B cell (primary cell): ENCODE results near the gene THSD4. TPM values are rescaled to one million over a fixed set of nuclear protein-coding genes. Genes with fewer than 3 reads are reported as not detected.

ENCODE experiments used
- ATAC-seq: fragments of 200-7000 bp; cut with Tn5 transposase; one replicate; pipeline ENCODE4 v1.10.0; 2021; ENCODE audit warnings: low read depth, mild to moderate bottlenecking, moderate number of reproducible peaks, moderate library complexity
- CTCF ChIA-PET: fragments of 350-600 bp; sonication (Branson Sonifier 250); formaldehyde crosslinking; loops from one replicate; lab custom pipeline; 2021; ENCODE audit warnings: antibody characterized with exemption, inconsistent platforms; lab: Charles Lee
- POLR2A ChIA-PET: fragments of 350-600 bp; sonication (Branson Sonifier 250); formaldehyde crosslinking; loops from one replicate; lab custom pipeline; 2021; ENCODE audit warnings: antibody characterized with exemption; lab: Charles Lee
- DNase-seq: peaks from one replicate; pipeline ENCODE4 v3.0.0; 2013
- H2AFZ ChIP-seq: 2 replicates; pipeline ENCODE4 v1.6.1; 2012; ENCODE audit warnings: mild to moderate bottlenecking, low read depth, low read length; ENCODE audit not compliant: insufficient read depth, poor library complexity, severe bottlenecking
- H3K27ac ChIP-seq, 2 donors: 1 replicate in 1 of 2; 2 replicates in 1 of 2; pipeline ENCODE4 v1.5.1; 2012 to 2013; ENCODE audit warnings: low read length in 2 of 2, mild to moderate bottlenecking in 2 of 2, moderate library complexity in 1 of 2
- H3K27me3 ChIP-seq, 4 experiments: fragments of 200-600 bp in 1 of 4; sonication (generic) in 1 of 4; replicated peaks in 1 of 4; 1 replicate in 2 of 4; 2 replicates in 2 of 4; pipeline versions ENCODE4 v1.6.1 to v1.7.0; 2013 to 2016; ENCODE audit warnings: low read length in 3 of 4, mild to moderate bottlenecking in 2 of 4, mixed read lengths in 1 of 4, moderate library complexity in 1 of 4; ENCODE audit not compliant: insufficient read depth in 4 of 4, control insufficient read depth in 3 of 4; ENCODE audit errors: control extremely low read depth in 1 of 4
- H3K36me3 ChIP-seq, 2 experiments: replicated peaks in 1 of 2; 1 replicate in 1 of 2; 2 replicates in 1 of 2; pipeline versions ENCODE4 v1.6.1 to v1.7.1; 2013; ENCODE audit warnings: low read length in 1 of 2; ENCODE audit not compliant: insufficient read depth in 2 of 2, control insufficient read depth in 1 of 2; ENCODE audit errors: control extremely low read depth in 1 of 2, extremely low read depth in 1 of 2
- H3K4me1 ChIP-seq, 2 donors: fragments of 200-600 bp in 1 of 2; sonication (generic) in 1 of 2; 1 replicate in 1 of 2; 2 replicates in 1 of 2; pipeline versions ENCODE4 v1.5.1 to v1.6.1; 2013 to 2017; ENCODE audit warnings: low read length in 2 of 2; ENCODE audit not compliant: control insufficient read depth in 2 of 2, insufficient read depth in 2 of 2
- H3K4me2 ChIP-seq: replicated peaks from 2 replicates; pipeline ENCODE3; 2012; ENCODE audit warnings: mild to moderate bottlenecking, low read depth, low read length; ENCODE audit not compliant: poor library complexity, severe bottlenecking
- H3K4me3 ChIP-seq, 5 experiments: fragments of 200-600 bp in 1 of 5; sonication (generic) in 1 of 5; 1 replicate in 3 of 5; 2 replicates in 2 of 5; pipeline versions ENCODE4 v1.5.1 to v1.7.0; 2011 to 2016; ENCODE audit warnings: low read length in 4 of 5, mild to moderate bottlenecking in 4 of 5, low read depth in 2 of 5, control low read depth in 1 of 5, moderate library complexity in 1 of 5; ENCODE audit not compliant: insufficient read depth in 1 of 5; ENCODE audit errors: control extremely low read depth in 1 of 5, extremely low read depth in 1 of 5
- H3K79me2 ChIP-seq: fragments of 200-600 bp; sonication (generic); one replicate; pipeline ENCODE4 v1.6.0; 2016; ENCODE audit warnings: low read length; ENCODE audit not compliant: control insufficient read depth, insufficient read depth
- H3K9ac ChIP-seq: fragments of 200-600 bp; sonication (generic); 2 replicates; pipeline ENCODE4 v1.6.1; 2017; ENCODE audit warnings: mild to moderate bottlenecking, low read length, moderate library complexity
- H3K9me3 ChIP-seq, 3 donors: one replicate each; pipeline versions ENCODE4 v1.6.1 to v1.7.1; 2013; ENCODE audit warnings: low read length in 2 of 3; ENCODE audit not compliant: control insufficient read depth in 2 of 3, insufficient read depth in 1 of 3; ENCODE audit errors: control extremely low read depth in 1 of 3
- H4K20me1 ChIP-seq: 2 replicates; pipeline ENCODE4 v1.6.0; 2012; ENCODE audit warnings: mild to moderate bottlenecking, low read length; ENCODE audit not compliant: insufficient read depth, control insufficient read depth, poor library complexity, severe bottlenecking
- H3K27ac Mint-ChIP-seq: one replicate; pipeline ENCODE4 v1.8.0; 2021; ENCODE audit warnings: mixed read lengths
- H3K27me3 Mint-ChIP-seq: one replicate; pipeline ENCODE4 v1.8.0; 2021; ENCODE audit warnings: mixed read lengths
- H3K4me1 Mint-ChIP-seq: one replicate; pipeline ENCODE4 v1.8.0; 2021; ENCODE audit warnings: mixed read lengths
- H3K4me3 Mint-ChIP-seq: one replicate; pipeline ENCODE4 v1.8.0; 2021; ENCODE audit warnings: mixed read lengths
- H3K9me3 Mint-ChIP-seq: one replicate; pipeline ENCODE4 v1.8.0; 2022; ENCODE audit warnings: mixed read lengths; ENCODE audit not compliant: insufficient read depth
- EZH2 ChIP-seq: IDR thresholded peaks from 2 replicates; pipeline ENCODE4 v1.6.1; 2012; ENCODE audit warnings: borderline replicate concordance, low read depth, mild to moderate bottlenecking, moderate library complexity, low read length; ENCODE audit not compliant: insufficient read depth, poor library complexity, severe bottlenecking
- WGBS: methylation state at CpG from one replicate; pipeline ENCODE4 v1.1.5; 2013; ENCODE audit warnings: missing lambda C conversion rate; ENCODE audit not compliant: insufficient coverage; 5-methylcytosine and 5-hydroxymethylcytosine counted together
- intact Hi-C: fragments of 100-400 bp; cut with micrococcal nuclease; formaldehyde crosslinking; loops from one replicate; pipeline ENCODE4 v1.10.0; 2022
- polyA plus RNA-seq: library from polyadenylated mRNA; depleted of rRNA; stranded (reverse); fragments of >200 nt; gene quantifications from 2 replicates; pipeline ENCODE4 v1.2.3, GENCODE V29; 2012
- total RNA-seq, 2 donors: library from RNA; stranded (reverse); fragments of 120-200 nt in 1 of 2; gene quantifications; 1 replicate in 1 of 2; 2 replicates in 1 of 2; pipeline versions ENCODE4 v1.2.3 to v1.2.4, GENCODE V29; 2013 to 2022
- TF ChIP-seq, protein P1 (sequence below): fragments of 200-600 bp; IDR thresholded peaks from one replicate; pipeline ENCODE4 v1.8.0; 2022; ENCODE audit warnings: antibody characterized with exemption, mild to moderate bottlenecking

THSD4 gene
- total and polyA plus RNA-seq, 2 donors (not counting 1 experiment from before 2014, with no cell fraction given), result not detected

DNA sequence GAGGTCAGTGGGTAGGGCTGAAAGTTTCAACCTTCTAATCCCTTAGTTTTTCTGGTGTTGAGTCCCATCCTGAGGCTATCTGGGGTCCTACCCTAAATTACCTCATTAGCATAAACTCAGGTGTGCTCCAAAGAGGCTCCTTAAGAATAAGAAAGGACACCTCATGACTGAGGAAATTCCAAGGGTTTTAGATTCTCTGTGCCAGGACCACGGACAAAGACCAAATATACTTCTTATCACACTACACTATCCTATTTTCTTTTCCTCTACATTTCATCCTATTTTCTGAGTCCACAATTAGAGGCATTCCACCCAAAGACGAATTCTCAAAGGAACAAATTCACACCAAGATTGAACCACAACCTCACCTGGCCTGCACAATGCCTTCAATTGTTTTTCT lies 9.8 kb upstream of the THSD4 start:
- POLR2A ChIA-PET, result no interaction called here

DNA sequence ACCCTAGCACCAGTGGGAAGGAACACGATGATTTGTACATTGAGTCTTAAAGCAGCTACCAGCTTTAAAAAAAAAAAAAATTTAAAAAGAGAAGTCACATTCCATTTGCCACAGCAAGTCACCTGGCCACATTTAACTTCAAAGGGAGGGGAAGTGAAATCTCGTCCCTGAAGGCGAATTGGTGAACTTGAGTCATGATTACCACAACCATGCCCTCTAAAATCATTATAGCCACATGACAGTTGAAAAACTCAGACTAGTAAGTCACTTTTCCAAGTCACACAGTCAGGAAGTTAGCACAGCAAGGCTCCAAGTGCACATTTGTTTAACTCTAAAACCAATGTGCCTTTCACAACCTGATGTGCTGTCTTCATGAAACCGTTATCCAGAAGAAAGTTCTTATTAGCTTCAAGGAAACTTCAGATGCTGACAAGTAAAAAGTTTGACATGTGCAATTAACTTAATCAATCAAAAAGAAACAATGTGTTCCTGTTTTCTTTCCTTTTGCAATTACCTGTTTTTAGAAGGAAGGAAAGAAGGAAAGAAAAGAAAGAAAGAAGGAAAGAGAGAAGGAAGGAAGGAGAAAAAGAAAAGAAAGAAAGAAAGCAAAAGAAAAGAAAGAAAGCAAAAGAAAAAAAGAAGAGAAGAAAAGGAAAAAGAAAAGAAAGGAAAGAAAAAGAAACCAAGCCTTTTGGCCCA lies 8.3 kb upstream of the THSD4 start:
- Histone ChIP-seq H3K4me2 (no peak overlapping the region), H3K27ac (no peak overlapping the region), H3K4me3 (no peak overlapping the region), H4K20me1 (no peaks in the 10 kb centered on the region), H3K9me3 (no peaks in the 10 kb centered on the region), H3K36me3 (no peaks in the 10 kb centered on the region), H3K4me1 (no peaks in the 10 kb centered on the region), H3K79me2 (no peaks in the 10 kb centered on the region), H2AFZ (no peak overlapping the region), H3K27me3 (no peaks in the 10 kb centered on the region), H3K9ac (no peak overlapping the region)
- Mint-ChIP-seq H3K27ac (no peak overlapping the region), H3K9me3 (no peaks in the 10 kb centered on the region), H3K4me3 (no peak overlapping the region), H3K4me1 (no peaks in the 10 kb centered on the region), H3K27me3 (peaks cover 12% of the 10 kb centered on the region)
- CTCF ChIA-PET, result interaction anchor here (0.6 kb wide), 1 partner anchor 1725 kb away, joined by 3 read pairs; no protein-coding TSS in a partner anchor
- POLR2A ChIA-PET, result no interaction called here
- intact Hi-C loops, result no loop called here
- WGBS, result 75% methylated on average over 2 of the region's 4 CpGs
- TF ChIP-seq EZH2, result no peak
- TF ChIP-seq, protein P1, sequence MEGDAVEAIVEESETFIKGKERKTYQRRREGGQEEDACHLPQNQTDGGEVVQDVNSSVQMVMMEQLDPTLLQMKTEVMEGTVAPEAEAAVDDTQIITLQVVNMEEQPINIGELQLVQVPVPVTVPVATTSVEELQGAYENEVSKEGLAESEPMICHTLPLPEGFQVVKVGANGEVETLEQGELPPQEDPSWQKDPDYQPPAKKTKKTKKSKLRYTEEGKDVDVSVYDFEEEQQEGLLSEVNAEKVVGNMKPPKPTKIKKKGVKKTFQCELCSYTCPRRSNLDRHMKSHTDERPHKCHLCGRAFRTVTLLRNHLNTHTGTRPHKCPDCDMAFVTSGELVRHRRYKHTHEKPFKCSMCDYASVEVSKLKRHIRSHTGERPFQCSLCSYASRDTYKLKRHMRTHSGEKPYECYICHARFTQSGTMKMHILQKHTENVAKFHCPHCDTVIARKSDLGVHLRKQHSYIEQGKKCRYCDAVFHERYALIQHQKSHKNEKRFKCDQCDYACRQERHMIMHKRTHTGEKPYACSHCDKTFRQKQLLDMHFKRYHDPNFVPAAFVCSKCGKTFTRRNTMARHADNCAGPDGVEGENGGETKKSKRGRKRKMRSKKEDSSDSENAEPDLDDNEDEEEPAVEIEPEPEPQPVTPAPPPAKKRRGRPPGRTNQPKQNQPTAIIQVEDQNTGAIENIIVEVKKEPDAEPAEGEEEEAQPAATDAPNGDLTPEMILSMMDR, result peak; percentile 18
- DNase-seq, result no peak
- no peak for ATAC-seq

More for the DNA sequence above, 9.8 kb upstream of the THSD4 start:
- Histone ChIP-seq H3K9ac (no peak overlapping the region), H2AFZ (no peak overlapping the region), H3K9me3 (no peaks in the 10 kb centered on the region), H3K27me3 (no peaks in the 10 kb centered on the region), H3K4me1 (no peaks in the 10 kb centered on the region), H3K79me2 (no peaks in the 10 kb centered on the region), H3K27ac (no peak overlapping the region), H3K4me2 (no peak overlapping the region), H4K20me1 (no peaks in the 10 kb centered on the region), H3K36me3 (no peaks in the 10 kb centered on the region), H3K4me3 (no peak overlapping the region)
- no peak for DNase-seq
- Mint-ChIP-seq H3K4me1 (no peaks in the 10 kb centered on the region), H3K27ac (no peak overlapping the region), H3K27me3 (peaks cover 11% of the 10 kb centered on the region), H3K4me3 (no peak overlapping the region), H3K9me3 (no peaks in the 10 kb centered on the region)
- 81% methylated on average over 2 of the region's 2 CpGs for WGBS
- ATAC-seq, result no peak
- TF ChIP-seq EZH2, result no peak
- TF ChIP-seq, protein P1, result no peak
- intact Hi-C loops, result no loop called here
- CTCF ChIA-PET, result no interaction called here
